K562 treated with DMSO at 1 percent for 4 hours (cell line): ENCODE data around the gene PRAMEF26. TPM values are rescaled to one million over a fixed set of nuclear protein-coding genes. Genes with fewer than 3 reads are reported as not detected.

Source experiments
- total RNA-seq: library from RNA; unstranded; fragments of 300-600 nt; gene quantifications from 2 replicates; pipeline ENCODE4 v1.2.3, GENCODE V29; 2022; ENCODE audit not compliant: insufficient read depth

The PRAMEF26 gene
- total RNA-seq = not detected in 2 replicates

GRCh38 chr1:13155909-13156308, at the start of gene PRAMEF26:
PRAMEF26 (minus strand) TSS chr1:13156009; CDS start chr1:13153095, 2,914 bp downstream.

GRCh38 chr1:13201309-13201708, 45.5 kb upstream of the PRAMEF26 start, which contains the start of gene PRAMEF13:
PRAMEF13 (minus strand) TSS chr1:13201409; CDS start chr1:13199589, 1,820 bp downstream.

DNA sequence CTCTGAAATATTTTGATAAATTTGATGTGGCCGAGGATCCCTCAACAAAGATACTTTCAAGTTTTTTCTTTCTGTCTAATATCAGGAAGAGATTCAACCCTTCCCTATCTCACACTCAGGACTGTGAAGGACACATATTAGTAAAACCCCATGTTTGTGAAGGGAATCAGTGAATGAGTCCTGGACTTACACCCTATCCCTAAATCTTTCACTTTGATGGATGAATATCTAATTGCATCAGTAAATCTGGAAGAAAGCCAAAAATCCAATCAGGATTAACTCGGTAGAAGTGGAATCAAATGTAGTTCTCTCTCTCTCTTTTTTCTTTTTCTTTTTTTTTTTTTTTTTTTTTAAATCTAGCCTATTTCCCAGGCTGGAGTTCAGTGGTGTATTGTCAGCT, 15.7 kb upstream of the PRAMEF26 start, which contains the start of gene PRAMEF9:
PRAMEF9 (plus strand) TSS at position 301 of the 400 bp plus-strand sequence. CDS start 3,433 bp downstream, outside the sequence.

GRCh38 chr1:13165531-13165930, 9.7 kb upstream of the PRAMEF26 start, which contains the start of gene HNRNPCL4:
HNRNPCL4 (minus strand) TSS chr1:13165631; CDS start chr1:13165467, 164 bp downstream.

DNA sequence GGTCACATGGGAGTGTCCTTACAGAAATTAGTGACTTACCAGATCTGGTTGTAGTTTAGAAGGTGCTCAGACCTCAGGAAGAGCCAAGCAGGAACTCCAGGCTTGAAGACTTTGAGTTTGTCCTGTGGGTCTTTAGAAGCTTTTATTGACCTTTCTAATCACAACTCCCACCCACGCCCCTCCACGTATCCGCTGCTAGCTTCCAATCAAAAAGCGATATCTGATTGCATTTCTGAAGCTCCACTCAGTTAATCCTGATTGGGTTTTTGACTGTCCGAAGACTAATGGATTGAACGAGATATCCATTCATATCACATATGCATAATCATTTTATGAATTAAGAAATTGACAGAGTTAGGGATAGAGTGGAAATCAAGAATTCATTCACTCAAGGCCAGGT, 39.1 kb downstream of the PRAMEF26 start, which contains the start of gene HNRNPCL2:
HNRNPCL2 (minus strand) TSS at position 101 of the 400 bp plus-strand sequence. CDS start 454 bp downstream, outside the sequence.

Other genes with a start within 250 kb of the PRAMEF26 start
- not detected in 2 replicates for gene PRAMEF7, start 239.4 kb downstream of the PRAMEF26 start, total RNA-seq
- not detected in 2 replicates for gene PRAMEF6, start 208.4 kb downstream of the PRAMEF26 start, total RNA-seq
- gene PRAMEF27, start 99.4 kb downstream of the PRAMEF26 start, total RNA-seq = not detected in 2 replicates
- gene HNRNPCL3, start 95.2 kb downstream of the PRAMEF26 start, total RNA-seq = not detected in 2 replicates
- not detected in 2 replicates for gene PRAMEF25, start 85.2 kb downstream of the PRAMEF26 start, total RNA-seq
- not detected in 2 replicates for gene HNRNPCL2, start 39.2 kb downstream of the PRAMEF26 start, total RNA-seq
- not detected in 2 replicates for gene HNRNPCL4, start 9.6 kb upstream of the PRAMEF26 start, total RNA-seq
- not detected in 2 replicates for gene PRAMEF9, start 15.8 kb upstream of the PRAMEF26 start, total RNA-seq
- not detected in 2 replicates for gene PRAMEF13, start 45.4 kb upstream of the PRAMEF26 start, total RNA-seq
- gene PRAMEF18, start 70.1 kb upstream of the PRAMEF26 start, total RNA-seq = not detected in 2 replicates
- gene PRAMEF5, start 98.2 kb upstream of the PRAMEF26 start, total RNA-seq = not detected in 2 replicates
- not detected in 2 replicates for gene PRAMEF8, start 129.1 kb upstream of the PRAMEF26 start, total RNA-seq
- not detected in 2 replicates for gene PRAMEF33, start 147.5 kb upstream of the PRAMEF26 start, total RNA-seq
- gene PRAMEF15, start 159.6 kb upstream of the PRAMEF26 start, total RNA-seq = not detected in 2 replicates
- not detected in 2 replicates for gene PRAMEF14, start 191.1 kb upstream of the PRAMEF26 start, total RNA-seq
- not detected in 2 replicates for gene PRAMEF19, start 215.9 kb upstream of the PRAMEF26 start, total RNA-seq
- not detected in 2 replicates for gene PRAMEF17, start 233.6 kb upstream of the PRAMEF26 start, total RNA-seq